ENCODE results near the gene PSRC1.
A peak's percentile ranks its signal among the peaks of the same experiment; 100 is the strongest.
"Not testable (repeated sequence)": the region's sequence is repeated elsewhere in the genome, so short reads cannot be mapped to it uniquely, and the experiment has no call there.

PSRC1 gene

DNA sequence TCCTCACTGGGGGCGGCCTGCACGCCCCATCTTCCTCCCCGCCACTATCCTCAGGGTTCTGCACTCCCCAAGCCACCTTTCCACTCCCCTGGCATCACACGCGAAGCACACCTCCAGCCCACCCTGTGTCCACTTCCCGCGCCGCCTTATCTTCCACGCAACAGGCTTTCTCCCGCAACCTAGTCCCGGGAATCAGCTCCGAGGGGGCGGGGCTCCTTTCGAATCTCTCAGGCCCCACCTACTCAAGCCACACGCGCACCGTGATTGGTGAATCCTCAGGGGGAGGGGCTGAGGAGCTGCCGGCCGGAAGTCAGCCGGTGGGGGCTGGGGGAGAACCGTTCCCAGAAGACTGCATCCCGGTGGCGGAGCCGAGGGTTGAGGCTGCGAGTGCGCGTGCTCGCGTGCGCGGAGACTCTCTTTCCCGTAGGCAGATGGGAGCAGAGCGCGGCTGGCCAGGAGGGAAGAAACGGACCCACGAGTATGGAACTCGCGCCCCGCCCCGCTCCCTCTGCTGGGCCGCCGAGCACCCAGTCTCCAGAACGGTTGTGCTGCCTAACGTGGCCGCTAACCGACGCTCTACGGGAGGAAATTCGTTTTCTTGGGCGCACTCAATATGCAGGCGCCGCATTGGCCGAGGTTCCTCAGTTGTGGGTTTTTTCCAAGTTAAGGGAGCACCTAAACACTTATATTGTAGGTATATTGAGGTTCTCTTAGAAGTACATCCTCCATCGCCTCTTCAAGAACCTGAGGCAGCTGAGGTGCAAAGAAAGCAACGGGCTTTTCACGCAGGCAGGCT lies at the start of gene PSRC1:
PSRC1 (minus strand) TSS at position 194 of the 796 bp plus-strand sequence.
- FAIRE-seq (peak; percentile 51), DNase-seq (ENCODE audit: insufficient read length, low spot score) (peak; percentile 91)

DNA sequence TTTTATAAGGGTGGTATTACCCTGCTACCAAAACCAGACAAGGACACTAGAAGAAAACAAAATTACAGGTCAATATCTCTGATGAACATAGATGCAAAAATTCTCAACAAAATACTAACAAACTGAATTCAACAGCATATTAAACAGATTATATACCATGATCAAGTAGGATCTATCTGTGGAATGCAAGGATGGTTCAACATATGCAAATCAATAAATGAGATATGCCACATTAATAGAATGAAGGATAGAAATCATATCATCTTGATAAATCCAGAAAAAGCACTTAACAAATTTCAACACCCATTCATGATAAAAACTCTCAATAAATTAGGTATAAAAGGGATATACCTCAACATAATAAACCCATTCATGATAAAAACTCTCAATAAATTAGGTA lies 48.2 kb upstream of the PSRC1 start:
- no peak for FAIRE-seq
- DNase-seq (ENCODE audit: insufficient read length, low spot score): no peak

DNA sequence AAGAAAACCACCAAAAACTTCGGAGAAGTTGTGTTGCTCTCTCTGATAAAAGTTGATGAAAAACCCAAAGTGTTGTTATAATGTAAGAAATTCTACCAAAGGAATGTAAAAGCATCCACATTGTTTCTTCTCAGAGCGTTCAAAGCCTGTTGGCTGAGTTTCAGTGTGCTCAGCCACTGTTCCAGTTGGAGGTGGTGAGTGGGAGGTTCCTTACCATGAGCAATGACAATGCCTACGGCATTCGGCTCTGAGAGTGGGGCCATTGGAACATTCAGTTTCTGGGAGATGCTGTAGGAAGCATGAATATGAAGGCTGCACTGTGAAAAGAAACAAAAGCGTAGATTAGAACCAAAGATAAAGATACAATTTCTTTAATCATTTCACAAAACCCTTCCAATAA lies 44.3 kb upstream of the PSRC1 start:
- DNase-seq (ENCODE audit: insufficient read length, low spot score) (no peak), FAIRE-seq (no peak)

DNA sequence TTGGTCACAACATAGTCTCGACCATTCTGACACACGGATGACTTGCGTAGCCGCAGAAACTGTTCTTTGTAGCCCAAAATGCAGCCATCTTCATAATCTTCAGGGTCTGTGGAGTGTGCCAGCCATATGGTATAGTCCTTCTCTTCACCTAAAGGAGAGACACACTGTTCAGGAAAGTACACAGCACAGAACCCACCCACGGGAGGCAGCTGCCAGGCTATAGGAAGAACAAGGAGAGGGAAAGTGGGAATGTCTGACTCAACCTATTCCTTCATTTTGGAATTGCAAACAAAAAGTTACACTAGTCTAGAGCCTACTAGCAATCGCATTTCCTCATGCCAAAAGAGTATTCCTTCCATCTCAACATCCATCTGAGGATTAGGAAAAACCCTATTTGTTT lies 40.0 kb upstream of the PSRC1 start:
- FAIRE-seq (no peak), DNase-seq (ENCODE audit: insufficient read length, low spot score) (no peak)

DNA sequence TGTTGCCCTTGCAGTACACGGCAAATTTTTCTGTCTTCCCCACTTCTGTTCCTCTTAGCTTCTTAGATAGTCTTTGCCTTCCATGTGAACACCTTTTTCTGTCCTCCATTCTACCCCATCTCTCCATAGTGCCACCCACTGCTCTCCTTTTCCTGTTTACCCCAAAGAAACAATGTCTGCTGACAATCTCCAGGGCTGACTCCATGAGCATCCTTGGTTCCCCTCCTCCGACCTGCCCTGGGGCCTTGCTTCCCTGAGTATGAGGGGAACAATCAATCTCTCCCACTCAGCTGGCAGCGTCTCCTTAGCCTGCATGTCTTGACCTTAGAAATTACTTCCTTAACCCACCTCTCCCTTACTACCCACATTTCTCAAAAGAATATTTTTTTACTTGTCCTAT lies 36.2 kb upstream of the PSRC1 start:
- FAIRE-seq (no peak), DNase-seq (ENCODE audit: insufficient read length, low spot score) (no peak)

DNA sequence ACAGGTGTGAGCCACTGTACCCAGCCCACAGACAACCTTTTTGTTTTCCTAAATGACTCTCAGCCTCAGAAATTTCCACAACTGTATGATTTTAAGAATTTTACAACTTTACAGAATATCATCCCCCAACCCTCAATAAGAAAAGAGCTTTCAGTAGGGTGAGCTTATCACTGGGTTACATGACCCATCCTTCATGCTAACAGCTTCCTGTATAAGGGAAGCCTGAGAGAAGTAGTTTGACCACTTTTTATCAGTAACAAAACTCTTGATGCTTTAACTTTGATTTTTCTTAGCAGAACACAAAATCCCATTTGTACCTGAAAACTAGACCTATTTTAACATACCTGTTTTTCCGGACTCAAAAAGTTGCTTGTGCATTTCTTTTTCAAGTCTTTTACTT lies 33.6 kb upstream of the PSRC1 start:
- FAIRE-seq (no peak), DNase-seq (ENCODE audit: insufficient read length, low spot score) (no peak)

DNA sequence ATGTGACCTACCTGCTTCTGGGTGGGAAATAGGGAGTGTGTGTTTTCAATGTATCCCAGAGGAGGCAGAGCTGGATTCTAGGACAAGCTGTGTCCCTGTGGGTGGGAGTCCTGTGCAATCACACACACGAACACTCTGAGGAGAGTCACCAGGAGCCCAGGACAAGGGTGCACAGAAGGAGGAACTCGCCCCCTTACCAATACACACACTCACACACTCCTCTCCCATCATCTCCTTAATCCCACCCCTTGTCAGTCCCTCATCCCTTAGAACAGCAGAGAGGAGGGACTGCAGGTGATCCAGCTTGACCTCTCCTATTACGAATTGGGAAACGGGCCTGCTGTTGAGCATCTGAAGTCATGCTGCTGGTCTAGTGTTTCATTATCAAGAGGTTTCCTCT lies 32.3 kb upstream of the PSRC1 start:
- FAIRE-seq (no peak), DNase-seq (ENCODE audit: insufficient read length, low spot score) (no peak)

DNA sequence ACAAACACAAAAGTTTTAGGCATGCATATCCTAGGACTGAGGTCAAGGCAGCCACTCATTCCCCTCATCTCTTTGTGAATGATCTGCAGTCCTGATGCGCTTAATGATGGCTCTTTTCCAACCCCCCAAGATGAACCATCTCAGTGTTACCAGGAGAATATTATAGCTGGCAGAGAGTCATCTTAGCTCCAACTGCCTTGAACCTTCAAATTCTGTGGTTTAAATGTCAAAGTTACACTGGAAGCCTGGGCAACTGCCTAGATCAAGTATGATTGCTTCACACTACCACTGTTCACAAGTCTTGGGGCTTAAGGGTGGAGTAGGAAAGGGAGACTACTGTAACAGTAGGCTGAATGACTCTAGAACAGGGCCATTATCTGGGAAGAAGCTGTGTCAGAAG lies 31.9 kb upstream of the PSRC1 start:
- DNase-seq (ENCODE audit: insufficient read length, low spot score) (no peak), FAIRE-seq (no peak)

DNA sequence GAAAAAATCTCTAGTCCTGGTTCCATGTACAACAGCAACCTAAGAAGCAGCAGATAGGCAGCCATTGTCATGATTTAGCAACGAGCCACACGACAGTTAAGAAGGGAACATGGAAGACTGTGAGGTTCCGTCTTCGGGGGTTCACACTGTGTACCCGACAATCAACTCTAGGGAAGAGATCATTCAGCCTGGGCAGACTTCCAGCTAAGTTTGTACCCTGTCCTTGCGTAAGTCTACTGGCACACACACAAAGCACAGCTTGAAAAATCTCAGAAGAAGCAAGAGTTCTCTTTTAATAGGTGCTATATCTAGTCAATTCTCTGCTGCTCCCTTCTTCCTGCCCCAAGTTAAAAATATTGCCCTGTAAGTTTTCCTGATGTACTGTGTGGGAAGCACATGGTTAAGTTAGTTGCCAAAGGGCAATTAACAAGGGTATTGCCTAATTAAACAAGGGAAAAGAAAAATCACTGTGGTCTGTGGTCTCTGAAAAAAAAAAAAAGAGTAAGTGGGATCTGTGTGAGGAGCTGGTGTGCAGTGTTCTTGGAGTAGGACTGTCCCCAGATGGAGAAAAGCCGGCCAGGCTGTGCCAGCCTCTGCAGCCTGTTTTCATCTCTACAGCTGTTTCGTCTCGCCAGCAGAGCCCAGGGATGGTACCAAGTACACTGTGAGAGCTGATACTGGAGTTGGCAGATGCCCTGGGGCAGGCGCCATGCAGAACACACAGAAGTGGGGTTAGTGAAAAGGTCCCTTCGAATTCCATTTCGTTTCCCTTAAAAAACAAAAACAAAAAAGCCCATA lies 30.2 kb upstream of the PSRC1 start:
- DNase-seq (ENCODE audit: insufficient read length, low spot score): no peak
- no peak for FAIRE-seq

DNA sequence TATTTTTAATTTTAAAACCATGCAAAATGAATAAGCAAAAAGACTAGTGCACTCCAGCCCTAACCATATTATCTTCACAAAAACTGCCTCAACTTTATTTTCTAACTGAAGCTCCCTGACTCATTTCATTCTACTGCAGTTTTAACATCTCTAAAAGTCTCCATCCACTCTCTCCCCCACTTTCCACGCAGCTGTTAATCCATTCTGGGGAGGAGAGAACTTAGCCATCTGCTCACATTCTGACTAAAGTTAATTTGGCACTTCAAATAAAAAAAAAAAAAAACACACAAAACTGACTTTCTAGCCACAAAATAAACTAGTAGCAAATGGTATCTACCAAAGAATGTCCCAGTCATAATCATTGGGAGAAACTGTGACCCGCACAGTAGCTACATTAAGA lies 29.3 kb upstream of the PSRC1 start:
- DNase-seq (ENCODE audit: insufficient read length, low spot score) (no peak), FAIRE-seq (no peak)

DNA sequence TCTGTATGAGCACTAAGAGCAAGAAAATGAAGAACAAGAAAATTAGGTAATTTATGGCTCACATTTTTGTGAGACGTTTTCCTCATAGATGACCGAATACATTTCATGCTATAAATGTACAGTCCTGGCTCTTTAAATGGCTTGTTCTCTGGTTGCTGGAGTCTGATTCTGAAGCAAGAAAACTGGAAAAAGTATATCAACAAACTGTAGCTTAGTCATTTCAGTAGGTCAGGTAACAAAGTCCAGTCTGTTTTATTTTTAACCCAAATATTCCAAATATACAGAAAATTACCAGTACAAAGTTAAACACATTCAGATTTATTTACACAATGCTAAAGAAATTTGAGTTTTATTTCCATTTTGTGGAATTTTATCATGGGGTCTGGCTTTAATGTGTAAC lies 26.4 kb upstream of the PSRC1 start:
- DNase-seq (ENCODE audit: insufficient read length, low spot score): no peak
- FAIRE-seq: no peak

DNA sequence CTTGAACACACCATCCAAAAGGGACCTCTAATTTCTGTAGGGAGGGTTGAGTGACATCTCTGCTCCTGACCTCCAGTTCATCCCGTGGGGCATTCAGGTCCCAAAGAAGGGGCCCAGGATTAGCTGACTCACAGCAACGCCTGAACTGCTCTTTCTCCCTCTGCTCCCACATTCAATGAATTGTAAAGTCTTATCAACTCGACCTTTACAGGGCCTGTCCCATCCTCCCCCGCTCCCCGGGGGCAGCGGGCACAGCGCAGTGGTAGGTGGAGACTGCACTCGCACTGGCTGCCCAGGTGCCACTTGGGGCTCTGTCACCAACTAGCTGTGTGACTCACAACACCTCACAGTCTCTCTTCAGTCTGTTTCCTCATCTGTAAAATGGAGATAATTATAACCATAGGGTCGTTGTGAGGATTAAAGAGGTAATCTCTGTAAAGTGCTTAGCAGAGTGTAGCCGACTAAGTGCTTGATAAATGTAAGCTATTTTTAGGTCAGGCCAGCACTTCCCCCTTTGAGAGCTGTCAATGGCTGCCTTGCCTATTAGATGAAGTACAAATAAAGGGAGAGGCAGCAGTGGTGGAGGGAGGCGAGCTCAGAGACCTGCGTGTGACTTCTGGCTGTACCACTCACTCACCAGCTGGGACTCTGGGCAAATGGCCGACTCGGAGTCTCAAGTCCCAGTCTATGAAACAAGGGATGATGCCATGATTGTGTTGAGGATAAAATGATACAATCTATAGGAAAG lies 24.5 kb upstream of the PSRC1 start:
- FAIRE-seq: no peak

DNA sequence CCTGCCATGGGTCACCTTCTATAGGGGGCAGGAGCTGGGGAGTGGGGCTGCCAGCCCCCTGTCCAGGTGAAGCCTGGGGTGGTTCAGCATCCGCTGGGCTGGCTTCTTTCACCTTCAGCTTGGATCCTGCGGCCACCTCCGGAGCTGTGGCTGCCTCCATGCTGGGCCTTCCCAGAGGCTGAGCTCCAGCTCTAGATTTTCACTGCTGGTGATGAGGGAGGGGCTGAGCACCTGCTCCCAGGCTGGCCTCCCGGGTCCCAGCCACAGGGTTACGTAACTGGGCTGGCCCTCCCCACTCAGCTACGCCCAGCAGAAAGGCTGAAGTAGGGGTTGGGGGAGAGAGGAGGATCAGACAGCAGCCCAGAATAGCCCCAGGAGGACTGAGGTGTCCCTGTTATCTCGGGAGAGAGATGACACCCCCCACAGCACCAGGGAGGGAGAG lies 23.9 kb upstream of the PSRC1 start, which contains the start of gene MYBPHL:
MYBPHL (minus strand) TSS at position 180 of the 442 bp plus-strand sequence; CDS start at position 160, 20 bp downstream.
- FAIRE-seq: no peak
- no peak for DNase-seq (ENCODE audit: insufficient read length, low spot score)

More for the DNA sequence above, 24.5 kb upstream of the PSRC1 start:
- peak; percentile 14 for DNase-seq (ENCODE audit: insufficient read length, low spot score)

DNA sequence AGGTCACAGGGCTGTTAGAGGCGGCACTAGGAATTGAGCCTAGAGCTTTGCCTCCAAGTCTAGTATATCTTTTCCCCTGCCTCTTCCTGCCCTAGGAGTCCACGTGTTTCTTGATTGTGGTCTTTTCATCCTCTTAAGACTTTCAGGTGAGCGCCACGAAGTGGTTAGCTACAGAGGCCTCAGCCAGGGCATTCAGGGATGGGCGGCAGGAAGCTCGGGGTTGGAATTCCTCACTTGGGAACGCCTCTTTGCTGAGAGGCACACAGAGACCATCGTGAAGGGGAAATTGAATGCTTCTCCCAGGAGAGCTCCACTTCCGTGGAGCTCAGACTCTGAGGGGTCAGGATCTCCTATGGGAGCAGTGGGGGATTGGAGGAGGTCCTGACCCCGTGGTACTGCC lies 23.0 kb upstream of the PSRC1 start:
- not testable (repeated sequence) for DNase-seq (ENCODE audit: insufficient read length, low spot score)

DNA sequence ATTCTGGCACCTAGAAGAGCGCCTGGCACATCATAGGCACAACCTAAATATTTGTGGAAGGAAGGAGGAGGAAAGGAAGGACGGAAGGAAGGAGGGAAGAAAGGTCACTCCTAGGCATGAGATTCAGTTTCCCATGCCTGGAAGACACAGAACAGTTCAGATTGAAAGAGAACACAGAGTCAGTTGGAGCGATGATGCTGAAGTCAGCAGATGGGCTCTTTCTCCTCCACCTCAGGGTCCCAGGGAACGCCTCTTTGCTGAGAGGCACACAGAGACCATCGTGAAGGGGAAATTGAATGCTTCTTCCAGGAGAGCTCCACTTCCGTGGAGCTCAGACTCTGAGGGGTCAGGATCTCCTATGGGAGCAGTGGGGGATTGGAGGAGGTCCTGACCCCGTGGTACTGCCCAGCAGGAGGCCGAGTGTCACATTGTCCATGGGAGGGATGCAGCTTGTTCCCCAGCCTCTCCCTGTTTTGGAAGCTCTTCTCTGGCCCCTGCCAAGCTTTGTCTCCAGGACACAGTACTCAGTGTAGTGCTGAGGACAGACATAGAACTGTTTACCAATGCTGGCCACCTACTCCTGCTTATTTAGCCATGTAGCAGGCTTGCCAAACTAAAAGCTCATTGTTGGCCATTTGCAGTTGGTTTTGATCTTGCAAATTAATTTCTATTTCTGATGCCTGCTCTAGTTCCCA lies 21.4 kb upstream of the PSRC1 start:
- no peak for FAIRE-seq
- DNase-seq (ENCODE audit: insufficient read length, low spot score): no peak

More for the DNA sequence above, 23.0 kb upstream of the PSRC1 start:
- FAIRE-seq: not testable (repeated sequence)

DNA sequence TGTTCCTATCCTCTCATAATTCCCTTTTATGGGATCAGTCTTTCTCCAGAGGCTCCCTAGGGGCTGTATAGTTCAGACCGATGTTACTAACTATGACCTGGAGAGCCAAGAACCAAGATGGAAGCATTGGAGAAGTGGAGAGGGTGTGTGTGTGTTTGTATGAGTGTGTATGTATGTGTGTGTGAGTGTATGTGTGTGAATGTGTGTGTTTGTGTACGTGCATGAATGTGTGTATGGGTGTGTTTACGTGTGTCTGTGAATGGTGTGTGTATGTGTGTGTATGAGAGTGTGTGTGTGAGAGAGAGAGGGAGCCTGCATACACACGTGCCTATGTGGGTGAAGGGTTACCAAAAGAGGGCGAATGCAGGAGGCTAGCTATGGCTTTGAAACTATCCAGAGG lies 18.9 kb upstream of the PSRC1 start:
- DNase-seq (ENCODE audit: insufficient read length, low spot score): no peak

DNA sequence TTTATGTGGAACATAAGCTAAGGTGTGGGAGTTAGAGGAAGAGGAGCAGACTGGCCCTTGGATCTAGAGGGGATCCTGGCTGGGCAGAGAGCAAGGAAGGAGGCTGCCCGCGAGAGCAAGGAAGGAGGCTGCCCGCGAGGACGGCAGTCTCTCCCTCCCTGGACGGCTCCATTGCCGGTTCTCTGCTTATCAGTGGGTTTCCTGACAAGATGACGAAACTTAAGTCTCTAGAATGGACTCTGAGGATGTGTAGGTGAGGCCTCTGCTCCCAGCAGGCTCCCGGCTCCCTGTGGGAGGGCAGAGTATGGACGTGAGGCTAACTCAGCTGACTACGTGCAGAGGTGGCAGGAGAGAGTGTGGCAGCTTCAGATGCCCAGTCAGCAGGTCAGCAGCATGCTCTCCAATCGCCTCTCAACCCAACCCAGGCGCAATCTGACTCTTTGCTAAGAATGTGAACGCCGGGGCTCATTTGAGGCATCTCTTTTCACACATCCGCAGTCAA lies 17.8 kb upstream of the PSRC1 start:
- FAIRE-seq (no peak), DNase-seq (ENCODE audit: insufficient read length, low spot score) (no peak)

More for the DNA sequence above, 18.9 kb upstream of the PSRC1 start:
- FAIRE-seq: no peak

DNA sequence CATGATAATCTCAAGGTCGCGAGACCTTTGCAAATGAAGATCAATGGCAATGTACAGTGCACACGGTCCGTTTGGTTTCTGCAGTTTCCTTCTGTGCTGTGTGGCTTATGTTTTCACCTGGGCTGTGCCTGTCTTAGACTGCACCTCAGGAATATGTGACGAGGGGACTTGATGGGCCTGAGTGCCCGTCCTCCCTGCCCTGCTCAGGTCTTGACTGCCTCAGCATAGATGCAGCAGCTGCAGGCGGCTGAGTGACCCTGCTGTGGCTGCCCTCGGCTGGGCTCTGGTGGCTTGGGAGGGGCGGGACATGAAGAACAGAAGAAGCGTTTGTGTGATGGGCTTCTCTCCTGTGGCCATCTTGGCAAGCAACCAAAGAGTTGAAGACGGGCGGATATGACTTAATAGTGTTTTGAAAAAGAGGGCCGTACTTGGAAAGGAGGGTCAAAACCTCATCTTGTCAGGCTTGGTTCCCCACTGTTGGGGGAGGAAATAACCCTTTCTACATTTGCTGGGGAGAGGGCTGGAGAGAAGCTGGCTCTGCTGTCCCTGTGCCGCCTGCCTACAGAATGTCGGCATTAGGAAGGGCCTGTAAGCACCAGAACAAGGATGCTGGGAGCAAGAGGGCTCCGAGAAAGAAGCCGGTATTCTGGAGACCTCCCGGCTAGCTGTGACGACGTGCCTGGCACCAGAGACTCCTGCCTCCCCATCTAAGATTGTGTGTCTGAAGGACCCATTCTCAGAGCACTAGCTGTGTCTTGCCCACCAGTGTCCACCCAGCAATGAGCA lies 16.8 kb upstream of the PSRC1 start:
- no peak for DNase-seq (ENCODE audit: insufficient read length, low spot score)
- no peak for FAIRE-seq

Measured in HTR-8/SVneo (cell line).